GOT3 (cell line): ENCODE measurements around the gene OTX2.

Source experiments
- DNase-seq: peaks from one replicate; lab custom pipeline; 2025; ENCODE audit warnings: mixed read lengths; lab: John Stamatoyannopoulos, UW

The OTX2 gene

DNA sequence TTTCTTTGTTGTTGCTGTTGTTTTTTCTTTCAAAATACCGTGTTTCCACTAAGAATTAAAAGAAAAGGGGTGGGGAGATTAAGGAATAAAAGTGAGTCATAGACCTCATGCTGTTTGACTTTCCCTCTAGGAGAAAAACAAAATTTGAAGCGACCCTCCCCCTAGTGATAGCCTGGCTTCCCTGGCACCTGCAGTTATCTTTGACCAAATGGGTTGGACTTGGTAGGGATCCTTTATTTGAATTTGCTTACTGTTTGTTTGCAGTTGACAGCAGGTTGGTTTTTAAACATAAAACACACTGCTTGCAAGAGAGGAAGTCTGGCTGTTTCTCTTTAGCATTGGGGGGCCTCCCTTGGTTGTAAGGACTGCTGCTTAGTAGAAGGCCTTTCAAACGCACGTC, 14.0 kb downstream of the OTX2 start:
- DNase-seq = no peak

DNA sequence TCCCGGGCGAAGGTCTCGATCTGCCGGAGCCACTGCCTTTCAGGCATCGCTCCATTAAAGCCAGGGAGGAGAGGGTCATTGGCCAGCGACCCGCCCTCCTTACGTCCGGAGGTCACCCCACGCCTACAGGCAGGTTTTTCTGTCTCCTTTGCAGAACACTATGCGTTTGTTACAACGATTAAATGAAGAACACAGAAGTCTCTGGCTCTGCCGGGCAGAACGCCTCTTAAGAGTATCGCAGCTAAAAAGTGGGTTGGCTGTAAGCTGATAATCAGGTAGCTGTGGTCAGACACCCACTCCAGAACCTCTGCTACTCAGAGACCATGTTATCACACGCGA, 15.0 kb downstream of the OTX2 start:
- no peak for DNase-seq

DNA sequence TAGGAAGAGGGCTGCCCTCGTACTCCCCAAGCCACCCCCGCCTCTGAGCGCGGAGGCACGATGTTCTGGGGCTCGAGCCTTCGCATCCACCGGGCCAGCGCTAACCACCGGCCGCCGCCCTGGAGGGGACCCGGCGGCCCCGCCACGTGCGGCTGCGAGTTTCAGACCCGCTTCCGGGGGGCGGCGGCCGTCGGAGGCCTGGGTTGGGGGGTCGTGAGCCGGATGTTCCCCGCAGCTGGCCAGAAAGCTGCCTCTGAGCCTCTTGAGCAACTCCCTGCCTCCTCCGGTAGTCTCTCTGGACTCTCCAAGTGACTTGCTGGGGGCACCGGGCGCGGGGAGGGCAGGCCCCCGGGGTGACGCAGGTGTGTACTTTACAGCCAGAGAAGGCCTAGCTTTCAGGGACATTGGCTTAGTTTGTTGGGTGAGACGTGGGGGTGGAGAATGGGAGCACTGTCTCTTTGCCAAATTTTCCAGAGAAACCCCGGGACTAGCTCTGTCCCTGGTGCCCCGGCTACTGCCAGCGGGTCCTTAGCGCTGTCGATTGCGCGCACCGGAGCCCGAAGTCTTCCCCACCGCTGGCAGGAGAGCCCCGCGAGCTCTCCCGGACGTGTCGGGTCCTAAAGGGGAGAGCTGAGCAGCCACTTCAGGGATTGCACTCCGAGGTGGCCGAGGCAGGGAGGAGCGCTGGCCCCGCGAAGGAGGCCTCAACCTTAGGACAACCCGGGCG, 15.6 kb downstream of the OTX2 start:
- DNase-seq = no peak

DNA sequence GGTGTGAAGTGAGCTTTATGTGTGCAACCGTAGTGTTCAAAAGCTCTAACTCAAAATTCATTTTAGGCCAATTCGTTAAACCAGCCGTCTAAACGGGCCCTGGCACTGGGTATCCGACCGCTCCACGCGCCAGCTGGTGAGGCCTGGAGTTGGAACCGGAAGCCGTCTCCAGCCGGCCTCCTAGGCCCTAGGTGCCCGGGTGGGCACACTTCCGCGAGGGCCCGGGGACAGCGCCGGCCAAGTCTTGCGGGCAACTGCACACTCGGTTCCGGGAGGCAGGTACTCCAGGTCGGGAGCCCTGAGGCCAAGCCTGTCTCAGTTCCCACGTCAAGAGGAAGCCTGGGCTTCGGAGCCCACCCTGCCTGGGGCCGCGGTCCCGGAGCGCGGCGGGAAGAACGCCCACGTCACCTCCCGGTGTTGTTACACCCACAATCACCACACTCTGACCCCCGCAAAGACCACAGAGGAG, 16.2 kb downstream of the OTX2 start:
- DNase-seq = no peak

DNA sequence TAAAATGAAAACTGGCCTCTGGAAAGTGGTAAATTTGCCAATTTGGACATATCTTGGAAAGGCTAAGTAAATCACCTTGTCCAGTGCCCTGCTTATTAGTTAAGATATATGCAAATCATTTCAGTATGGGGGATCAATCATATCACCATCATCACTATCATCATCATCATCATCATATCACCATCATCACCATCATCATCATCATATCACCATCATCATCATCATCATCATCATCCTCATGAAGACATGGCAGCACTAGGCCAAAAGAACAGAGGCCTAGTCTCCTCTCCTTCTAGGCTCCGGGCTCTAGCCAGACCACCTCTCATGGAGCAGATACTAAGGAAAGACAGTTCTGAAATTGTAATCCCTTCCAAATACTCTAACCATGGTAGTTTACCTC, 20.3 kb downstream of the OTX2 start:
- no peak for DNase-seq

DNA sequence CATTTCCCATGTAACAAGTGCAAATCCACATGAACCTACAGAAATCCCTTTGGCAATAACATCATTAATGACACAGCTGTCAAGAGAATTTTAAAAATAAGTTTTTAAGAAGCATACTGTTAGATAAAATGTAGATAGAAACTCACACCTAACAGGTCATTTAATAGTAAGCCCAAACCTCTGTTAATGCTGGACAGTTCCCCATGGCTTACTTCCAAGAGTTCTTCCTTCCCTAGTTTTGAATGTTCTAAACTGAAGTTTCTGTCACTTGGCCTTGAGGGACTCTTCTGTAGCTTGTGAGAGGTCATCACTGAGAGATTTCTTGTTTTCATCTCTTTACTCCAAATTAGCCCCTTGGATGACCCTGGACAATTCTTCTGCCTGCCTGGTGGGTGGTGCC, 22.7 kb downstream of the OTX2 start:
- DNase-seq = no peak

DNA sequence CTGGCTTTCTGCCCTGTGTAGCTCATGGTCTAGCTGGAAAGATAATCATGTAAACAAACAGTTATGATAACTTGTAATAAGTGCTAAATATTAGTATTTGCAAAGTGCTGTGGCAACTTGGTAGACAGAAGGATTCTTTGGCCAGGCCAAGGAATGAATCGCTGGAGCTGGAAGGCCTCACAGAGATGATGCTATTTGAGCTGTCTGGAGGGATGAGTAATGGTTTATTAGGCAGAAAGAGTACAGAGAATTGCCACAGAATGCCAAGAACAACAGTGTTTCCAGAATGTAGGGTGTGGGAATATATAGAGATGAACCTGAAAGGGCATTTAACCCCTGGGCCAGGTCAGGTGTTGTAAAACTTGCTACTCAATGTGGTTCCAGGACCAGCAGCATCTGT, 27.6 kb downstream of the OTX2 start:
- no peak for DNase-seq

DNA sequence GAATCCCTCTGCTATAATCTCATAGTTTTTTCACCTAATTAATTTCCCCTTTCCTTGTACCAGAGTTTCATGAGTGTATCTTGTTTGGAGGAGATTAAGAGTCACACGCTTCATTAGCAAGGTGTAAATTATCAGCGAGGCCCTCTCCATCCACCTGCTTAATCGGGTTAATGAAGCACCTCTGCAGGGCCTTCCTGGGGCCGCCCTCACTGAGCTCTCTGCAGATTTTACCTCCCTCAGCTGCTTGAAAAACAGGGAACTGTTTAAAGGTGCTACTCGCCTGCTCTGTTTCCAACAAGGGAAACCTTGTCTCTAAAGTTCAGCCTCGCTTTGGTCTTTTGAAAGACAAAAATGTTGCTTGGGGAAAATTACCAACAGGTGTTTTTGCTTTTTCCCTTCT, 35.8 kb downstream of the OTX2 start:
- DNase-seq = no peak

DNA sequence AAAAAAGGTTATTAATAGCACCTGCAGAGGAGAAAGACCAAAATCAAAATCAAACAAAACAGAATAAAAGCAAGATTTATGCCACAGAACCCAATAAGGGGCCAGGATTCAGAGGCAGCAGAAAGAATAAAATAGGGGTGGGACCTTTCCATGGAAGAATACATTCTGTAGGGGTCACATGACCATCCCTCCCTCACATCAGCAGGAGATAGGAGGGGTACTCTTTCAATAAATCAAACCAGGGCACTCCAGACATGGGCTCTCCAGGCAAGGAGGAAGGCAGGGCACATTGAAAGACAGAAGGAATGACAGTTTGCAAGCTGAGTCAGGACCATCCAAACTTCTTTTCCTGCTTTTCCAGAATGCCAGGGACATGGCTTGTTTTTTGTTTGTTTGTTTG, 39.8 kb downstream of the OTX2 start:
- DNase-seq = no peak

DNA sequence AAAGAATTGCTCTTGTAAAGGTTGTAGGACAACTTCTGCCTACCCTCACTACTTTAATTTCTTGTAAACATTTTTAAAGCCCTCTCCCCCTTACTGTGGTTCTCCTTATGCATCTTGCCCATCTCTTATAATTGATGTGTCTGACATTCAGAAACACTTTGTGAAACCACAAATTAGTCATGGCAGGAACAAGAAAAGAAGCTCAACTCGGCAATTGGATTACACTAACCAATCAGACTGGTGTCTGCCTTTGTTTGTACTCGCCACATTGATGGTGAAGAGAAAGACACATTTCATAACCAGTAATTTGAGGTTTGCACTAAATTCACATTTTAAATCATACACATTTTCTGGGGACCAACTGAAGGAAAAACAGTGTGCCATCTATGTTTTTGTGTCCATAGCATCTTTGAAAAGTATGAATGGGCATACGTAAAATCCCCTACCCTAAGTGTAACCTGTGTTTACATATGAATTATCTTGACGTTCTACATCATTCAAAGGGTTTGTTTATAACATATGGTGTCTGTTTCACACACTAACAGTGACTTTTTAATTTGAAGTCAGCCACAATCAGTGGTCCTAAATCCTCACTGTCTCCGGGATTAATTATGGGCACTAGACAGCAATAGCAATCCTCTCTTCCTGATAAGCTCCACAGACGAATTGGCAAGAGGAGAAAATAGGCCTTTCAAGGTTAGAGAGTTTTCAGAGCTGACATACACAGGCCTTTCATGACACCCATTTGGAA, 49.9 kb downstream of the OTX2 start:
- no peak for DNase-seq

DNA sequence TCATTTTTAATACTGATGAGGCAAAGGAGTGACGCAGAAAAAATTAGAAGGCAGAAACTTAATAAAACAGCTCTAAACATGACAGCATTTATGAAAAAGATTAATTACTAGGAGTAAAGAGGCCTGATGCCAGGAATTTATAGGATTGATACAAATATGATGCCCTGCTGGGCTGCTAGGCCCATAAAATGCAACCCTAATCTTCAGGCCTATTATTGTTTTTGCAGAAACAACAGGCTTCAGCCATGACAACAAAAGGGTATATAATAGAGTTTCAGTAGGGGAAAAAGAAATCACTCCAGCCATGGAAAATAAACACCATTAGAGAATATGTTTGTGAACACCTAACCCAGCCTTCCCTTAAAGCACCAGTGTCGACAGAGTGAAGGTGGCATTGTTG, 50.6 kb downstream of the OTX2 start:
- DNase-seq = no peak

DNA sequence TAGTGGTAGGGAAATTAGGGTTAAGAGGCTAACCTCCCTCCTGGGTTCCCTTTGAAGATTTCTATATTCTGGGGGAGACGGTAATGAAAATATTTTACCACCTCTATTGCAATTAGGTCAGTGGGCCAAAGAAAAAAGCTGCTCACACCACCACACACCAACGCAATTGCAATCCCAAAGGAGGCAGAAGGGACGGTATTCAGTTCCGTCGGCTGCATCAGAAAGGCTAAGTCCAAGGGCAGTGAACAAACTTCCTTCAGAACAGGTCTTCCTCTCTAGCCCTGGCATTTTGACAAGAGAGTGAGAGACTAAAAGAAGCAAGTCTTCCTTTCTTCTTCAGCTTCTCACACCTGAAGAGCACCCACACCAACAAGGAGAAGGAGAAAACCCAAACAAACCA, 51.2 kb downstream of the OTX2 start:
- no peak for DNase-seq

DNA sequence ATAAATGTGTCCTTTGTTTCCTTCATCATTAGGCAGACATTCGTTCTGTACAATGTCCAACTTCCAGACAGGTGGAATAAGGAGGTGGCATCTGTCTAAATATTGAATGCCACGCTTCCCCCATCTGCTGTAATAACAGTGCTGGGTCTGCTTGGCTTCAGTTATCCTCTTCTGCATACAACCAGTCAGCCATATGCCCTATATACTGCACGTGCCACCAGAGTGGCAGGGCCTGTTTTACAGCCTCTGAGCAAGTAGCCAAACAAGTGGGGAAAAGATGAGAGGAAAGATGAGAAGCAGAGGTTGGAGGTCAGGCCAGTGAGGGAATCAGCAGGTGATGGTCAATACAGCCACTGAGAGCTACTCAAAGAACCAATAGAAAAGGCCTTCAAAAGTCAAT, 55.4 kb downstream of the OTX2 start:
- no peak for DNase-seq

DNA sequence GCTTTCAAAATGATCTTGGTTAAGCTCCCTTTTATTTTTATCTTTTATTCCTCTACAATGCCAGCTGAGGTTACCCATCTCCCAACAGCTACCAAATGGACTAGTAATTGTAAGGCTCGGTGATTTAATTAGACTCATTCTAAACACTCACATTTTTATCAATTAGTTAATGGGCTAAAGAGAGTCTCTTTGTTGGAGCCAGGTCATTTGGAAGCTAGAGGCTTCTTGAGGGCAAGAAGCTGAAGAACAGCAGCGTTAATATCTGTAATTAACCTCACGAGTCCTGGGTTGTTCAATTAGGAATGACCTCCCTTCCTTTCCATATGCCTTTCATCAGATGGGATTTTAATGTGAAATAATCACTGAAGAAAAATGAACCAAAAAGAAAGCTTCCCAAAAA, 56.9 kb downstream of the OTX2 start:
- no peak for DNase-seq

DNA sequence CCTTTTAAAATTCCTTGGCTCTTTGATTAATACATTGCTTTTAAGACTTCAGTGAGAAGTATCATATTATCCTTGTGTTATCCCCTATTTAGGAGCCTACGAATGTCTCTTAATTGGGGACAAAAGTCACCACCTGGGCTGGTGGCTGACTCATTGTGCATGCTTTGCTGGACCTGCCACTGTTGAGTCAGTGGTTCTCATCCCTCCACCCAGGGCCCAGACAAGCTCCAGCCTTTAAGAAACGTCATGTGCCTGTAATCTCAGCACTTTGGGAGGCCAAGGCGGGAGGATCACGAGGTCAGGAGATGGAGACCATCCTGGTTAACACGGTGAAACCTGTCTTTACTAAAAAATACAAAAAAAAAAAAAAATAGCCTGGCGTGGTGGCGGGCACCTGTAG, 57.9 kb downstream of the OTX2 start:
- DNase-seq = no peak

DNA sequence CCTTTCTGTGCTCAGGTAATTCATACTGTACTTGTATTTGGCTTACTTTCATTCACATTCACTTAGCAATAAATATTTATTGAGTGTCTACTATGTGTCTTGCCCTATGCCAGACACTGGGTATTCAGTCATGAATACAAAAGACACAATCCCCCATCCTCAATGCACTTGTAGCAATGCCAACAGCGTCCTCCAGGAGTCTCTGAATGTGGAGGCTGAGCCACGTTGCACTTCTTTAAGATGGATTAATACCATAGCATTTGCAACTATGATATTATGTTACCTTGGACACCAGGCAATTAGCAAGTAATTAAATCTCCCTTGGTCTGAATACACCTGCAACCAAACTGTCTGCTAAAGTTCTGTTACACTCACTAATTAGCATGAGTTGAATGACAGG, 58.8 kb downstream of the OTX2 start:
- DNase-seq = no peak
